MM.1S (cell line): Measurements from ENCODE around the gene VANGL2.

Experiments
- DNase-seq: peaks from one replicate; pipeline ENCODE4 v3.0.0-alpha.2; 2015
- H2AFZ ChIP-seq: fragments of 300-600 bp; sonication (generic); 2 replicates; pipeline ENCODE4 v1.6.0; 2016; ENCODE audit warnings: antibody characterized with exemption, low read length
- H3F3A ChIP-seq: fragments of 300-600 bp; sonication (generic); 2 replicates; pipeline ENCODE4 v1.6.1; 2016; ENCODE audit warnings: mild to moderate bottlenecking, antibody characterized with exemption, low read length, moderate library complexity, mixed read lengths; ENCODE audit not compliant: insufficient read depth
- H3K27ac ChIP-seq: fragments of 300-600 bp; sonication (generic); 2 replicates; pipeline ENCODE4 v1.5.1; 2016; ENCODE audit warnings: mild to moderate bottlenecking, low read length
- H3K27me3 ChIP-seq: fragments of 300-600 bp; sonication (generic); replicated peaks from 2 replicates; pipeline ENCODE4 v1.6.0; 2016; ENCODE audit warnings: low read length; ENCODE audit not compliant: insufficient read depth
- H3K36me3 ChIP-seq: fragments of 300-600 bp; sonication (generic); replicated peaks from 2 replicates; pipeline ENCODE4 v1.6.1; 2016; ENCODE audit warnings: mild to moderate bottlenecking, low read length, mixed read lengths; ENCODE audit not compliant: insufficient read depth
- H3K4me1 ChIP-seq: fragments of 300-600 bp; sonication (generic); 2 replicates; pipeline ENCODE4 v1.6.1; 2016; ENCODE audit warnings: low read length, mixed read lengths
- H3K4me2 ChIP-seq: fragments of 300-600 bp; sonication (generic); 2 replicates; pipeline ENCODE4 v1.6.0; 2016; ENCODE audit warnings: low read depth, low read length
- H3K4me3 ChIP-seq: fragments of 300-600 bp; sonication (generic); 2 replicates; pipeline ENCODE4 v1.5.1; 2016; ENCODE audit warnings: low read length, mixed read lengths
- H3K79me2 ChIP-seq: fragments of 300-600 bp; sonication (generic); 2 replicates; pipeline ENCODE4 v1.6.1; 2016; ENCODE audit warnings: mixed run types, low read length, mixed read lengths
- H3K9ac ChIP-seq: fragments of 300-600 bp; sonication (generic); 2 replicates; pipeline ENCODE4 v1.6.1; 2016; ENCODE audit warnings: low read length, mixed read lengths
- H3K9me2 ChIP-seq: fragments of 300-600 bp; sonication (generic); replicated peaks from 2 replicates; pipeline ENCODE4 v1.6.1; 2016; ENCODE audit warnings: mild to moderate bottlenecking, low read length, mixed read lengths; ENCODE audit not compliant: insufficient read depth
- H3K9me3 ChIP-seq: fragments of 300-600 bp; sonication (generic); replicated peaks from 2 replicates; pipeline ENCODE4 v1.6.1; 2016; ENCODE audit warnings: mild to moderate bottlenecking, low read length, mixed read lengths; ENCODE audit not compliant: insufficient read depth
- H4K20me1 ChIP-seq: fragments of 300-600 bp; sonication (generic); 2 replicates; pipeline ENCODE4 v1.6.1; 2016; ENCODE audit warnings: mild to moderate bottlenecking, low read length, moderate library complexity, mixed read lengths; ENCODE audit not compliant: insufficient read depth
- EZH2 ChIP-seq: fragments of 300-600 bp; sonication (generic); optimal IDR thresholded peaks from 2 replicates; pipeline ENCODE3; 2017; ENCODE audit warnings: low read depth, mild to moderate bottlenecking, antibody characterized with exemption, low read length, mixed read lengths
- EZH2phosphoT487 ChIP-seq: fragments of 300-600 bp; sonication (generic); IDR thresholded peaks from 2 replicates; pipeline ENCODE4 v1.6.1; 2018; ENCODE audit warnings: antibody characterized with exemption, low read length
- TF ChIP-seq, protein P1 (sequence below): fragments of 300-600 bp; sonication (generic); IDR thresholded peaks from 2 replicates; pipeline ENCODE4 v1.5.1; 2016; ENCODE audit warnings: antibody characterized with exemption, low read length, mixed read lengths

The VANGL2 gene

DNA sequence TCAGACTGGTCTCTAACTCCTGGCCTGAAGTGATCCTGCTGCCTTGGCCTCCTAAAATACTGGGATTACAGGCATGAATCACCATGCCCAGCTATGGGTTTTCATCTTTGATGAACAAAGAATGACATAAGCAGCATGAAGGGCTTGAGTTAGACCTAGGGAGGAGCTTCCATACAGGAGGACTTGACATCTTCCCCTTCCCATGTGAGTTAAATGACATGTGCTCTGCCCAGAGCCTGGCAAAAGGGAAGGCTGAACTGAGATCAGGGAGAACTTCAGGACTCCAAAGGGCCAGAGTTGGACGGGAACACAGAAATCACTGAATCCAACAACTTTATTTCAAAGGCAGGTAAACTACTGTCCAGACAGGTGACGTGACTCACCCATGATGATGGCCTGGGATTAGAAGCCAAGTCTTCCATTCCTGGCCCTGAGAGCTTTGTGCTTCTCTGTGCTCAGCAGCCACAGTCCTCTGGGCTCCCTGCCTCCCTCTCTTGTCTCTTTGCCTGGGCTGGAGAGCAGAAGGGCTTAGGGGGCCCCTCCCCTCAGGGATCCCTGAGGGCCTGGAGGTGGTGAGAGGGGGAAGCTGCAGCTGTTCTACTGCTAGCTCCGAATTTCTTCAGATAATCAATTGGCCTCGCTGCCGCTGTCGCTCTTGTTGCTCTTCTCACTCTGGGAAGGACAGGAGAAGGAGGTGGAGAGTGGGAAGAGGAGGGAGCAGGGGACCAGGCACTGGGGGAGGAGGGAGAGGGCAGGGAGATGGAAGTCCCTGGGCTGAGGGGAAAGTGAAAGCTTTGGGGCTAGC, 25.9 kb upstream of the VANGL2 start:
- Histone ChIP-seq H3K4me1 (peaks cover 4% of the 10 kb centered on the region; the same call in 1 of the 2 replicates), H3K9ac (no peak overlapping the region), H3K27me3 (no peaks in the 10 kb centered on the region), H3K4me3 (no peak overlapping the region), H4K20me1 (no peaks in the 10 kb centered on the region), H3K79me2 (no peaks in the 10 kb centered on the region), H3K9me2 (no peaks in the 10 kb centered on the region), H3K9me3 (no peaks in the 10 kb centered on the region), H3K36me3 (no peaks in the 10 kb centered on the region), H3K4me2 (no peak overlapping the region), H3K27ac (no peak overlapping the region), H3F3A (no peaks in the 10 kb centered on the region), H2AFZ (no peak overlapping the region)
- TF ChIP-seq, protein P1, sequence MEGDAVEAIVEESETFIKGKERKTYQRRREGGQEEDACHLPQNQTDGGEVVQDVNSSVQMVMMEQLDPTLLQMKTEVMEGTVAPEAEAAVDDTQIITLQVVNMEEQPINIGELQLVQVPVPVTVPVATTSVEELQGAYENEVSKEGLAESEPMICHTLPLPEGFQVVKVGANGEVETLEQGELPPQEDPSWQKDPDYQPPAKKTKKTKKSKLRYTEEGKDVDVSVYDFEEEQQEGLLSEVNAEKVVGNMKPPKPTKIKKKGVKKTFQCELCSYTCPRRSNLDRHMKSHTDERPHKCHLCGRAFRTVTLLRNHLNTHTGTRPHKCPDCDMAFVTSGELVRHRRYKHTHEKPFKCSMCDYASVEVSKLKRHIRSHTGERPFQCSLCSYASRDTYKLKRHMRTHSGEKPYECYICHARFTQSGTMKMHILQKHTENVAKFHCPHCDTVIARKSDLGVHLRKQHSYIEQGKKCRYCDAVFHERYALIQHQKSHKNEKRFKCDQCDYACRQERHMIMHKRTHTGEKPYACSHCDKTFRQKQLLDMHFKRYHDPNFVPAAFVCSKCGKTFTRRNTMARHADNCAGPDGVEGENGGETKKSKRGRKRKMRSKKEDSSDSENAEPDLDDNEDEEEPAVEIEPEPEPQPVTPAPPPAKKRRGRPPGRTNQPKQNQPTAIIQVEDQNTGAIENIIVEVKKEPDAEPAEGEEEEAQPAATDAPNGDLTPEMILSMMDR = no peak
- no peak for TF ChIP-seq EZH2phosphoT487
- no peak for TF ChIP-seq EZH2
- DNase-seq = no peak

GRCh38 chr1:160375788-160376524, 24.4 kb upstream of the VANGL2 start:
- Histone ChIP-seq H3K27ac (no peak overlapping the region), H2AFZ (peak overlapping the region; percentile 48), H3F3A (no peaks in the 10 kb centered on the region), H3K27me3 (no peaks in the 10 kb centered on the region), H3K9ac (no peak overlapping the region), H3K4me2 (peak overlapping the region; percentile 24; the same call in 1 of the 2 replicates), H3K36me3 (no peaks in the 10 kb centered on the region), H3K9me2 (no peaks in the 10 kb centered on the region), H3K4me3 (no peak overlapping the region), H3K9me3 (no peaks in the 10 kb centered on the region), H4K20me1 (no peaks in the 10 kb centered on the region), H3K4me1 (peaks cover 4% of the 10 kb centered on the region; the same call in 1 of the 2 replicates), H3K79me2 (no peaks in the 10 kb centered on the region)
- TF ChIP-seq EZH2phosphoT487 (no peak), EZH2 (no peak)
- TF ChIP-seq, protein P1 = no peak
- DNase-seq = no peak

DNA sequence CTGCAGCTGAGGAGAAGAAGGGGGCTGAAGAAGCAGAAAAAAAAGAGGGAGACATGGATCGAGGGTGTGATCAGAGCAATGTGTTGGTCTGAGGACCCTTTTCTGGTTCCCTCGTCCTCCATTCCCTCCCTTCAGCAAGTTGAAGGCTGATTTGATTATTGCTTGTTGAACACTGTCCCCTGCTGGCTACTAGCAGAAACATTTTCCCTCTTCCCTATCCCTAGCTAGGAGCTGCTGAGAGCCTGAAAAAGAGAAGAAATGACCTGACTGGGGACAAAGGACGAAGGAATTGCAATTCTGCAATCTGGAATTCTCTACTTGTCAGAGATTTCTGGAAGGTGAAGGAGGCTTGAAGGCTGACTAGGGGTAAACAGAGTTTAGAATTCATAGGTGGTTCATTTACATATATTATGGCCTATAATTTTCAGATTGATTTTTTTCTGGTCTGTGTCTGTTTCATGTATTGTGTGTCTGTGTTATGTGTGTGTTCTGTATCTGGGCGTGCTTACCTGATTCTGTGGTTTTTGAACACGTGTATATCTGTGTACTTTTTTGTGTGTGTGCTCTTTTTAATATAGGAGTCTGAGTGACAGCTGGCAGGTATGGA, 23.7 kb upstream of the VANGL2 start:
- DNase-seq = peak; percentile 51
- Histone ChIP-seq H3K79me2 (no peaks in the 10 kb centered on the region), H2AFZ (peak overlapping the region; percentile 48), H4K20me1 (no peaks in the 10 kb centered on the region), H3K9me2 (no peaks in the 10 kb centered on the region), H3K9me3 (no peaks in the 10 kb centered on the region), H3F3A (no peaks in the 10 kb centered on the region), H3K4me1 (peaks cover 4% of the 10 kb centered on the region; the same call in 1 of the 2 replicates), H3K36me3 (no peaks in the 10 kb centered on the region), H3K27me3 (no peaks in the 10 kb centered on the region), H3K9ac (no peak overlapping the region), H3K4me2 (peak overlapping the region; percentile 24; the same call in 1 of the 2 replicates), H3K27ac (no peak overlapping the region), H3K4me3 (no peak overlapping the region)
- no peak for TF ChIP-seq EZH2phosphoT487
- no peak for TF ChIP-seq EZH2
- TF ChIP-seq, protein P1 = peak; percentile 99
